HEK293 (cell line): Measurements from ENCODE around the gene PKIB.
A peak's percentile ranks its signal among the peaks of the same experiment; 100 is the strongest.

ENCODE experiments used
- MZF1 ChIP-seq: fragments of 450-650 bp; formaldehyde crosslinking; IDR thresholded peaks from 2 replicates; pipeline ENCODE4 v1.5.1; 2017; ENCODE audit warnings: missing biosample characterization, missing genetic modification characterization, borderline replicate concordance
- OSR2 ChIP-seq: fragments of 450-650 bp; formaldehyde crosslinking; IDR thresholded peaks from 2 replicates; pipeline ENCODE4 v1.5.1; 2016; ENCODE audit warnings: missing biosample characterization, missing genetic modification characterization
- YY2 ChIP-seq: fragments of 450-650 bp; formaldehyde crosslinking; IDR thresholded peaks from 2 replicates; pipeline ENCODE4 v1.5.1; 2016; ENCODE audit warnings: missing biosample characterization, missing genetic modification characterization
- ZBTB17 ChIP-seq: fragments of 450-650 bp; formaldehyde crosslinking; IDR thresholded peaks from 2 replicates; pipeline ENCODE4 v1.5.1; 2016; ENCODE audit warnings: missing biosample characterization, missing genetic modification characterization
- ZBTB7A ChIP-seq: fragments of 450-650 bp; formaldehyde crosslinking; IDR thresholded peaks from 2 replicates; pipeline ENCODE4 v1.5.1; 2016; ENCODE audit warnings: low read depth, missing biosample characterization, missing genetic modification characterization
- ZFP3 ChIP-seq: fragments of 450-650 bp; formaldehyde crosslinking; IDR thresholded peaks from 2 replicates; pipeline ENCODE4 v1.5.1; 2016; ENCODE audit warnings: low read depth, missing biosample characterization, missing genetic modification characterization
- ZNF174 ChIP-seq: fragments of 450-650 bp; formaldehyde crosslinking; IDR thresholded peaks from 2 replicates; pipeline ENCODE4 v1.5.0; 2017; ENCODE audit warnings: missing biosample characterization, mild to moderate bottlenecking, missing genetic modification characterization
- ZNF184 ChIP-seq: fragments of 450-650 bp; IDR thresholded peaks from 2 replicates; pipeline ENCODE4 v1.5.1; 2018; ENCODE audit warnings: missing biosample characterization, mild to moderate bottlenecking, missing genetic modification characterization
- ZNF211 ChIP-seq: fragments of 450-650 bp; formaldehyde crosslinking; IDR thresholded peaks from 2 replicates; pipeline ENCODE4 v1.5.1; 2016; ENCODE audit warnings: low read depth, missing biosample characterization, missing genetic modification characterization
- ZNF560 ChIP-seq: fragments of 450-650 bp; formaldehyde crosslinking; IDR thresholded peaks from 2 replicates; pipeline ENCODE4 v1.5.1; 2017; ENCODE audit warnings: missing biosample characterization, missing genetic modification characterization, borderline replicate concordance
- ZNF561 ChIP-seq: fragments of 450-650 bp; IDR thresholded peaks from 2 replicates; pipeline ENCODE4 v1.5.1; 2018; ENCODE audit warnings: missing biosample characterization, missing genetic modification characterization, borderline replicate concordance
- ZNF629 ChIP-seq: fragments of 450-650 bp; formaldehyde crosslinking; IDR thresholded peaks from 2 replicates; pipeline ENCODE4 v1.5.1; 2017; ENCODE audit warnings: missing biosample characterization, missing genetic modification characterization
- ZNF792 ChIP-seq: fragments of 450-650 bp; formaldehyde crosslinking; IDR thresholded peaks from 2 replicates; pipeline ENCODE4 v1.5.1; 2016; ENCODE audit warnings: missing biosample characterization, missing genetic modification characterization
- ZNF830 ChIP-seq: fragments of 450-650 bp; IDR thresholded peaks from 2 replicates; pipeline ENCODE4 v1.5.0; 2018; ENCODE audit warnings: missing biosample characterization, missing genetic modification characterization, low read depth, mild to moderate bottlenecking, moderate library complexity
- ZNF843 ChIP-seq: fragments of 450-650 bp; formaldehyde crosslinking; IDR thresholded peaks from 2 replicates; pipeline ENCODE4 v1.5.1; 2016; ENCODE audit warnings: missing biosample characterization, missing genetic modification characterization
- TF ChIP-seq, protein P1 (sequence below): fragments of 450-650 bp; formaldehyde crosslinking; IDR thresholded peaks from 2 replicates; pipeline ENCODE4 v1.5.1; 2016; ENCODE audit warnings: missing biosample characterization, missing genetic modification characterization
- TF ChIP-seq, protein P2 (sequence below): fragments of 450-650 bp; formaldehyde crosslinking; IDR thresholded peaks from 2 replicates; pipeline ENCODE4 v1.5.1; 2016; ENCODE audit warnings: missing biosample characterization, missing genetic modification characterization
- TF ChIP-seq, protein P3 (sequence below): fragments of 450-650 bp; formaldehyde crosslinking; IDR thresholded peaks from 2 replicates; pipeline ENCODE4 v1.5.1; 2016; ENCODE audit warnings: missing biosample characterization, missing genetic modification characterization
- TF ChIP-seq, protein P4 (sequence below): sonication (generic); formaldehyde crosslinking; IDR thresholded peaks from 2 replicates; pipeline ENCODE4 v1.8.1; 2022; ENCODE audit warnings: mild to moderate bottlenecking, moderate library complexity, missing genetic modification reagents
- TF ChIP-seq, protein P5 (sequence below): fragments of 450-650 bp; formaldehyde crosslinking; IDR thresholded peaks from 2 replicates; pipeline ENCODE4 v1.5.1; 2016; ENCODE audit warnings: missing biosample characterization, missing genetic modification characterization
- TF ChIP-seq, protein P6 (sequence below): fragments of 450-650 bp; formaldehyde crosslinking; IDR thresholded peaks from 2 replicates; pipeline ENCODE4 v1.5.1; 2016; ENCODE audit warnings: missing biosample characterization, missing genetic modification characterization
- TF ChIP-seq, protein P7 (sequence below): fragments of 450-650 bp; formaldehyde crosslinking; IDR thresholded peaks from 2 replicates; pipeline ENCODE4 v1.5.1; 2016; ENCODE audit warnings: missing biosample characterization, missing genetic modification characterization
- TF ChIP-seq, protein P8 (sequence below): fragments of 450-650 bp; formaldehyde crosslinking; IDR thresholded peaks from 2 replicates; pipeline ENCODE4 v1.5.1; 2016; ENCODE audit warnings: missing biosample characterization, missing genetic modification characterization, borderline replicate concordance

The PKIB gene

DNA sequence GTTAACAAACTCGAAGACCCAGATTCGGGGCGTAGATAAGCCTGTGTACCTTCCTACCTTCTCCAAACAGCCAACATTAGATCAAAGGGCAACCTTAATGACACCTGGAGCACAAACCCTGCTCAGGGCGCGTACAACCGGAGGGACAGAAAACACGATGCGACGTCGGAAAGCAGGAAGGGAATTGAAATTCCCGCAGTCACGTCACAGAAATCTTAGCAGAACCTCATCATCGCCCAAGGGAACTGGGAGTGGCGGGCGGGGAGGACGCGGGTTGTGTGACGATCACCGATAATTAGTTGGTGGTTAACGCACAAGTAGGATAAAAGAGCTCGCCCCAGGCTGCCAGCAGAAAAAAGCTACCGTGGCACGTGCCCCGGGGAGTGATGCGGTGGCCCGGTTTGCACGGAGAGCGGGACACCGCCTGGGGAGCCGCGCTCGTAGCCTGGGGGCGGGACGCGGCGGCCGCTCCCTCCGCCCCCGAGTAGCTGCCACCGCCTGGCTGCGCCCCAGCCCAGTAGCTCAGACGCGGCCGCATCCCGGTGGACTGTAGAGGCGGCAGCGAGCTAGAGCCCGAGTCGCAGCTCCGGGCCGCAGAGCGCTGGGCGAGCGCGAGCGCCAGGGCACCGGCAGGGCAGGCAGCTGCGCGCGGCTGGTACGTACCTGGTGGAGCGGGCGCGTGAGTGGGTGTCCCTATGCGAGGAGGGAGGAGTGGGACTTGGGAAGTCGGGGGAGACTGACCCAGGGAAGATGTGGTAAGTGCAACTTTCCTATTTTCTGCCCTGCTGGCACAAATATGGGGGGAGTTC lies at the start of gene PKIB (continued):
- TF ChIP-seq, protein P1, sequence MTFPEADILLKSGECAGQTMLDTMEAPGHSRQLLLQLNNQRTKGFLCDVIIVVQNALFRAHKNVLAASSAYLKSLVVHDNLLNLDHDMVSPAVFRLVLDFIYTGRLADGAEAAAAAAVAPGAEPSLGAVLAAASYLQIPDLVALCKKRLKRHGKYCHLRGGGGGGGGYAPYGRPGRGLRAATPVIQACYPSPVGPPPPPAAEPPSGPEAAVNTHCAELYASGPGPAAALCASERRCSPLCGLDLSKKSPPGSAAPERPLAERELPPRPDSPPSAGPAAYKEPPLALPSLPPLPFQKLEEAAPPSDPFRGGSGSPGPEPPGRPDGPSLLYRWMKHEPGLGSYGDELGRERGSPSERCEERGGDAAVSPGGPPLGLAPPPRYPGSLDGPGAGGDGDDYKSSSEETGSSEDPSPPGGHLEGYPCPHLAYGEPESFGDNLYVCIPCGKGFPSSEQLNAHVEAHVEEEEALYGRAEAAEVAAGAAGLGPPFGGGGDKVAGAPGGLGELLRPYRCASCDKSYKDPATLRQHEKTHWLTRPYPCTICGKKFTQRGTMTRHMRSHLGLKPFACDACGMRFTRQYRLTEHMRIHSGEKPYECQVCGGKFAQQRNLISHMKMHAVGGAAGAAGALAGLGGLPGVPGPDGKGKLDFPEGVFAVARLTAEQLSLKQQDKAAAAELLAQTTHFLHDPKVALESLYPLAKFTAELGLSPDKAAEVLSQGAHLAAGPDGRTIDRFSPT (tag by site-specific recombination) = peak; percentile 91
- TF ChIP-seq ZNF843 (tag by site-specific recombination) (peak; percentile 66), ZNF184 (tag by site-specific recombination) (0 out of 2 replicates have a peak, but pooled peaks have one; percentile 8), ZNF560 (no peak), ZNF792 (no peak), ZNF629 (tag by site-specific recombination) (peak; percentile 94), ZBTB17 (peak; percentile 93), ZNF830 (no peak), MZF1 (peak; percentile 75; the same call in 1 of the 2 replicates), YY2 (no peak), ZNF561 (tag by site-specific recombination) (no peak; the same call in 1 of the 2 replicates), ZBTB7A (tag by site-specific recombination) (no peak), ZNF211 (tag by site-specific recombination) (no peak), OSR2 (tag by site-specific recombination) (peak; percentile 99), ZFP3 (no peak), ZNF174 (tag by site-specific recombination) (no peak)
- TF ChIP-seq, protein P2, sequence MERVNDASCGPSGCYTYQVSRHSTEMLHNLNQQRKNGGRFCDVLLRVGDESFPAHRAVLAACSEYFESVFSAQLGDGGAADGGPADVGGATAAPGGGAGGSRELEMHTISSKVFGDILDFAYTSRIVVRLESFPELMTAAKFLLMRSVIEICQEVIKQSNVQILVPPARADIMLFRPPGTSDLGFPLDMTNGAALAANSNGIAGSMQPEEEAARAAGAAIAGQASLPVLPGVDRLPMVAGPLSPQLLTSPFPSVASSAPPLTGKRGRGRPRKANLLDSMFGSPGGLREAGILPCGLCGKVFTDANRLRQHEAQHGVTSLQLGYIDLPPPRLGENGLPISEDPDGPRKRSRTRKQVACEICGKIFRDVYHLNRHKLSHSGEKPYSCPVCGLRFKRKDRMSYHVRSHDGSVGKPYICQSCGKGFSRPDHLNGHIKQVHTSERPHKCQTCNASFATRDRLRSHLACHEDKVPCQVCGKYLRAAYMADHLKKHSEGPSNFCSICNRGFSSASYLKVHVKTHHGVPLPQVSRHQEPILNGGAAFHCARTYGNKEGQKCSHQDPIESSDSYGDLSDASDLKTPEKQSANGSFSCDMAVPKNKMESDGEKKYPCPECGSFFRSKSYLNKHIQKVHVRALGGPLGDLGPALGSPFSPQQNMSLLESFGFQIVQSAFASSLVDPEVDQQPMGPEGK (tag by site-specific recombination) = peak; percentile 95; the same call in 1 of the 2 replicates
- TF ChIP-seq, protein P3, sequence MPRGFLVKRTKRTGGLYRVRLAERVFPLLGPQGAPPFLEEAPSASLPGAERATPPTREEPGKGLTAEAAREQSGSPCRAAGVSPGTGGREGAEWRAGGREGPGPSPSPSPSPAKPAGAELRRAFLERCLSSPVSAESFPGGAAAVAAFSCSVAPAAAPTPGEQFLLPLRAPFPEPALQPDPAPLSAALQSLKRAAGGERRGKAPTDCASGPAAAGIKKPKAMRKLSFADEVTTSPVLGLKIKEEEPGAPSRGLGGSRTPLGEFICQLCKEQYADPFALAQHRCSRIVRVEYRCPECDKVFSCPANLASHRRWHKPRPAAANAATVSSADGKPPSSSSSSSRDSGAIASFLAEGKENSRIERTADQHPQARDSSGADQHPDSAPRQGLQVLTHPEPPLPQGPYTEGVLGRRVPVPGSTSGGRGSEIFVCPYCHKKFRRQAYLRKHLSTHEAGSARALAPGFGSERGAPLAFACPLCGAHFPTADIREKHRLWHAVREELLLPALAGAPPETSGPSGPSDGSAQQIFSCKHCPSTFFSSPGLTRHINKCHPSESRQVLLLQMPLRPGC = peak; percentile 75; the same call in 1 of the 2 replicates
- TF ChIP-seq, protein P4, sequence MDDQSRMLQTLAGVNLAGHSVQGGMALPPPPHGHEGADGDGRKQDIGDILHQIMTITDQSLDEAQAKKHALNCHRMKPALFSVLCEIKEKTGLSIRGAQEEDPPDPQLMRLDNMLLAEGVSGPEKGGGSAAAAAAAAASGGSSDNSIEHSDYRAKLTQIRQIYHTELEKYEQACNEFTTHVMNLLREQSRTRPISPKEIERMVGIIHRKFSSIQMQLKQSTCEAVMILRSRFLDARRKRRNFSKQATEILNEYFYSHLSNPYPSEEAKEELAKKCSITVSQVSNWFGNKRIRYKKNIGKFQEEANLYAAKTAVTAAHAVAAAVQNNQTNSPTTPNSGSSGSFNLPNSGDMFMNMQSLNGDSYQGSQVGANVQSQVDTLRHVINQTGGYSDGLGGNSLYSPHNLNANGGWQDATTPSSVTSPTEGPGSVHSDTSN (CRISPR knock-in tag) = peak; percentile 93
- TF ChIP-seq, protein P5, sequence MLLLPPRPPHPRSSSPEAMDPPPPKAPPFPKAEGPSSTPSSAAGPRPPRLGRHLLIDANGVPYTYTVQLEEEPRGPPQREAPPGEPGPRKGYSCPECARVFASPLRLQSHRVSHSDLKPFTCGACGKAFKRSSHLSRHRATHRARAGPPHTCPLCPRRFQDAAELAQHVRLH (tag by site-specific recombination) = 0 out of 2 replicates have a peak, but pooled peaks have one; percentile 45
- TF ChIP-seq, protein P6, sequence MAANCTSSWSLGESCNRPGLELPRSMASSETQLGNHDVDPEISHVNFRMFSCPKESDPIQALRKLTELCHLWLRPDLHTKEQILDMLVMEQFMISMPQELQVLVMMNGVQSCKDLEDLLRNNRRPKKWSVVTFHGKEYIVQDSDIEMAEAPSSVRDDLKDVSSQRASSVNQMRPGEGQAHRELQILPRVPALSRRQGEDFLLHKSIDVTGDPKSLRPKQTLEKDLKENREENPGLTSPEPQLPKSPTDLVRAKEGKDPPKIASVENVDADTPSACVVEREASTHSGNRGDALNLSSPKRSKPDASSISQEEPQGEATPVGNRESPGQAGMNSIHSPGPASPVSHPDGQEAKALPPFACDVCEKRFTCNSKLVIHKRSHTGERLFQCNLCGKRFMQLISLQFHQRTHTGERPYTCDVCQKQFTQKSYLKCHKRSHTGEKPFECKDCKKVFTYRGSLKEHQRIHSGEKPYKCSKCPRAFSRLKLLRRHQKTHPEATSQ = no peak
- TF ChIP-seq, protein P7, sequence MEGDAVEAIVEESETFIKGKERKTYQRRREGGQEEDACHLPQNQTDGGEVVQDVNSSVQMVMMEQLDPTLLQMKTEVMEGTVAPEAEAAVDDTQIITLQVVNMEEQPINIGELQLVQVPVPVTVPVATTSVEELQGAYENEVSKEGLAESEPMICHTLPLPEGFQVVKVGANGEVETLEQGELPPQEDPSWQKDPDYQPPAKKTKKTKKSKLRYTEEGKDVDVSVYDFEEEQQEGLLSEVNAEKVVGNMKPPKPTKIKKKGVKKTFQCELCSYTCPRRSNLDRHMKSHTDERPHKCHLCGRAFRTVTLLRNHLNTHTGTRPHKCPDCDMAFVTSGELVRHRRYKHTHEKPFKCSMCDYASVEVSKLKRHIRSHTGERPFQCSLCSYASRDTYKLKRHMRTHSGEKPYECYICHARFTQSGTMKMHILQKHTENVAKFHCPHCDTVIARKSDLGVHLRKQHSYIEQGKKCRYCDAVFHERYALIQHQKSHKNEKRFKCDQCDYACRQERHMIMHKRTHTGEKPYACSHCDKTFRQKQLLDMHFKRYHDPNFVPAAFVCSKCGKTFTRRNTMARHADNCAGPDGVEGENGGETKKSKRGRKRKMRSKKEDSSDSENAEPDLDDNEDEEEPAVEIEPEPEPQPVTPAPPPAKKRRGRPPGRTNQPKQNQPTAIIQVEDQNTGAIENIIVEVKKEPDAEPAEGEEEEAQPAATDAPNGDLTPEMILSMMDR (tag by site-specific recombination) = peak; percentile 81; the same call in 1 of the 2 replicates
- TF ChIP-seq, protein P8, sequence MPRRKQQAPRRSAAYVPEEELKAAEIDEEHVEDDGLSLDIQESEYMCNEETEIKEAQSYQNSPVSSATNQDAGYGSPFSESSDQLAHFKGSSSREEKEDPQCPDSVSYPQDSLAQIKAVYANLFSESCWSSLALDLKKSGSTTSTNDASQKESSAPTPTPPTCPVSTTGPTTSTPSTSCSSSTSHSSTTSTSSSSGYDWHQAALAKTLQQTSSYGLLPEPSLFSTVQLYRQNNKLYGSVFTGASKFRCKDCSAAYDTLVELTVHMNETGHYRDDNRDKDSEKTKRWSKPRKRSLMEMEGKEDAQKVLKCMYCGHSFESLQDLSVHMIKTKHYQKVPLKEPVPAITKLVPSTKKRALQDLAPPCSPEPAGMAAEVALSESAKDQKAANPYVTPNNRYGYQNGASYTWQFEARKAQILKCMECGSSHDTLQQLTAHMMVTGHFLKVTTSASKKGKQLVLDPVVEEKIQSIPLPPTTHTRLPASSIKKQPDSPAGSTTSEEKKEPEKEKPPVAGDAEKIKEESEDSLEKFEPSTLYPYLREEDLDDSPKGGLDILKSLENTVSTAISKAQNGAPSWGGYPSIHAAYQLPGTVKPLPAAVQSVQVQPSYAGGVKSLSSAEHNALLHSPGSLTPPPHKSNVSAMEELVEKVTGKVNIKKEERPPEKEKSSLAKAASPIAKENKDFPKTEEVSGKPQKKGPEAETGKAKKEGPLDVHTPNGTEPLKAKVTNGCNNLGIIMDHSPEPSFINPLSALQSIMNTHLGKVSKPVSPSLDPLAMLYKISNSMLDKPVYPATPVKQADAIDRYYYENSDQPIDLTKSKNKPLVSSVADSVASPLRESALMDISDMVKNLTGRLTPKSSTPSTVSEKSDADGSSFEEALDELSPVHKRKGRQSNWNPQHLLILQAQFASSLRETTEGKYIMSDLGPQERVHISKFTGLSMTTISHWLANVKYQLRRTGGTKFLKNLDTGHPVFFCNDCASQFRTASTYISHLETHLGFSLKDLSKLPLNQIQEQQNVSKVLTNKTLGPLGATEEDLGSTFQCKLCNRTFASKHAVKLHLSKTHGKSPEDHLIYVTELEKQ (tag by site-specific recombination) = peak; percentile 9; the same call in 1 of the 2 replicates
